ENCODE results near the gene PDIK1L.

- no peak for TF ChIP-seq CTCF (IDR thresholded peaks at IDR 0.05)
- TF ChIP-seq EP300 (IDR thresholded peaks at IDR 0.05), result no peak
- no peak for TF ChIP-seq POLR2A (IDR thresholded peaks at IDR 0.05; ENCODE audit: low read depth)
- TF ChIP-seq POLR2AphosphoS5 (IDR thresholded peaks at IDR 0.05), result no peak
Measured at GRCh38 chr1:26081267-26082019, 30.2 kb upstream of the PDIK1L start.
